Fibroblast of upper back skin (primary cell): ENCODE measurements around the gene TUFT1.
"Not testable (repeated sequence)": the region's sequence is repeated elsewhere in the genome, so short reads cannot be mapped to it uniquely, and the experiment has no call there.

Experiments used
- DNase-seq: peaks from one replicate; pipeline ENCODE4 v3.0.0-alpha.2; 2013

The TUFT1 gene

GRCh38 chr1:151581921-151582320 is 41.8 kb downstream of the TUFT1 start:
- DNase-seq: no peak

GRCh38 chr1:151583796-151584195 is 43.7 kb downstream of the TUFT1 start:
- DNase-seq: no peak

DNA sequence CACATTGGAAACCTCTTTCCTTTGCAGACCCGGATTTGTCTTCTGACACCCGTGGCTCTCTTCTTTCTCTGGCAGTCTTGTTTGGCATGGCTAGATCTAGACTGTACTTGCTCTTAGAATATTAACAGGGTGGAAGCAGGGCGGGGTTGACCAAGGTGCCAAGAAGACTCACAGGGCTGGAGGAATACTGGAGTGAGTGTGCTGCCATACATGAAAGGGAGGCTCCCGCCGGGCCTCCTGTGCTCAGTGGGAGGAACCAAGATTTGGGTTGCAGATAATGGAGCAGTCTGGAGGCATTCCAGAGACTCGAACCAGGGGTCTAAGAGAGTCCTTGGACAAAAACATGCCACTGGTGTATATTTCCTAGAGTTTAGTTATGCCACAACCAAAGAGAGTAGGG is 44.2 kb downstream of the TUFT1 start:
- DNase-seq: no peak

DNA sequence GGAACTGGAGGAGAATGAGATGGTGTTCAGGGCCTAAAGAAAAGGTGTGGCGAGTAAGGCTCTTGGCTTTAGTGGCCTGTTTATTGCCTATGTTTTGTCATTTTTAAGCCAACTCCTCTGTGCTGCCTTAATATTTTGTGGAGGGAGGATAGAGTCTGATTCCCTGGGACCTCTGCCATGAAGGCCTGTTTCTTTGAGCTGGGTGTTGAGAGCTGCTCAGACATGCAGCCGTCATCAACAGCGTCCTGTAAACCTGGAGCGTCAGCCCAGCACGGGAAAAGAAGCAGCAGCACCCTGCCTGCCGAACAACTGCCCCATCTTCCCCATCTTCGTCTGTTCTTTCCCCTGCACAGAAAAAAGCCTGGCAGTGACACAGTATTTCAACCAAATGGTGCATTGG is 44.7 kb downstream of the TUFT1 start:
- DNase-seq: no peak

- peak; percentile 73 for DNase-seq
Observed at GRCh38 chr1:151585622-151586021, 45.5 kb downstream of the TUFT1 start.

GRCh38 chr1:151590961-151591360 is 50.9 kb downstream of the TUFT1 start:
- no peak for DNase-seq

DNA sequence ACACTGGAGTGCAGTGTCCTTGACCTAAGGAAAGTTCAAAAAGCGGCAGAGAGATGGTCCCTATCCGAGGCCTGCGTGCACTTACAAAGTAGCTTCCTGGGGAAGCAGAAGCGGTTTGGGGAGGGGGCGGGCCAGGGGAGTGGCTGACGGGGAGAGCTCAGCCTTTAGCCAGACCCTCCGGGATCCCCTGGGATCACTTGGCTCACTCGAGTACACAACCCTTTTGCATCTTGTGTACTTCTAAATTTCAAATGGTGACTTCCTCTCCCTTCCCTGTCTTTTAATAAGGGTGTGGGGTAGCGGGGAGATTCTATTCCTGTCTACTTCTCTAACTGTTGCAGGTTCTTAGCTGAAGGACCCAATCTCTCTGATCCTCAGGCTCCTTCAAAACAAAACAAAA is 53.6 kb downstream of the TUFT1 start:
- DNase-seq: no peak

DNA sequence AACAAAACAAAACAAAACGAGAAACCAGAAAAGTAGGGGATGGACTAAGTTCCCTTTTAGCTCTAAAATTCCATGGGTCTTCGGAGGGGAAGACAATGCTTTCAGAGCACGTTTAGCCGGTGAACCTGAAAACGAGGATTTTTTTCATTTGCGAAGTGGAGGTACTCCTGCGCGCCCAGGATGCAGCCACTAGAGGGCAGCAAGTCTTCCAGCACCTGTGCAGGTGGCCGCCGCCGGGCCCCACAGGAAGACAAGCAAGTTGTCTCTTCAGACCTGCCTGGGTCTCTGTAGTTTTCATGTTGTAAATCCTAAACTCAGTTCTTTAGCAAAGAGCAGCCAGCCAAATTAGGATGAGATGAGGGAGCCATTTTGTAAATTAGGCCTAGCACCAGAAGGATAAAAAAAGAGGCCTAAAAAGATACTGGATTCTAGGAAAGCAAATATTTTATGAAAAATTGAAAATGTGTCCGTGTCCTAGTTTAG is 54.1 kb downstream of the TUFT1 start:
- DNase-seq: peak; percentile 36

GRCh38 chr1:151596166-151596953 is 56.3 kb downstream of the TUFT1 start:
- DNase-seq: no peak

DNA sequence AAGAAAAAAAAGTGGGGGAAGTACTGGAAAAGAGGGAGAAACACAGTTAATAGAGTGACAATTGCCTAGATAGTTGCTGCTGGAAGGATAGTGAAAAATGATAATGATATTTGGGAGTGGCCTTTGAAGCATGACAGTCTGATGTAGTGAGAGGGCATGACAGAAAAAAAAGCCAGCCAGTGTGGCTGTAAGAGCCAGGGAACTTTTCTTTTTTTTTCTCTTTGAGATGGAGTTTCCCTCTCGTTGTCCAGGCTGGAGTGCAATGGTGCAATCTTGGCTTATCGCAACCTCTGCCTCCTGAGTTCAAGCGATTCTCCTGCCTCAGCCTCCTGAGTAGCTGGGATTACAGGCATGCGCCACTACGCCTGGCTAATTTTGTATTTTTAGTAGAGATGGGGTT is 62.4 kb downstream of the TUFT1 start:
- DNase-seq: not testable (repeated sequence)

GRCh38 chr1:151604291-151604690 is 64.2 kb downstream of the TUFT1 start:
- DNase-seq: no peak

- peak; percentile 44 for DNase-seq
Observed at GRCh38 chr1:151606384-151606783, 66.3 kb downstream of the TUFT1 start.

GRCh38 chr1:151606857-151607256 is 66.7 kb downstream of the TUFT1 start:
- DNase-seq: no peak

GRCh38 chr1:151610142-151610541 is 70.0 kb downstream of the TUFT1 start:
- no peak for DNase-seq

DNA sequence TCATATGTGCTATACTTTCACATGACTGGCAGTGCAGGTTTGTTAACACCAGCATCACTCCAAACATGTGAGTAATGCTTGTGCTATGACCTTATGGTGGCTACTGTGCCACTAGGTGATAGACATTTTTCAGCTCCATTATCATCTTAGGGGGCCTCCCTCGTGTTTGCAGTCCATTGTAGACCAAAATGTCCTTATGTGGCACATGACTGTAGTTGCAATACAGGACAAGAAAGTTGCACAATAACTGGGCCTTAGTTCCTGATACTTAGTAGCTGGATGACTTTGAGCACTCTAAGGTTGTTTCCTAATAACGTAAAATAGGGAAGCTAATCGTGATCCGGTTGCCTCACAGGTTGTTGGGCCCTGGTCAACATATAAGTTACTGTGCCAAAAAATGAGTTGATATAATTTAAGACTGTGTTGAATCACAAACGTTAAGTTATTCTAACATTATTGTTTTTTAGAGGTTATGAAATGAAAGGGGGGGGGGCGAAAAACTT is 71.2 kb downstream of the TUFT1 start:
- peak; percentile 47 for DNase-seq

DNA sequence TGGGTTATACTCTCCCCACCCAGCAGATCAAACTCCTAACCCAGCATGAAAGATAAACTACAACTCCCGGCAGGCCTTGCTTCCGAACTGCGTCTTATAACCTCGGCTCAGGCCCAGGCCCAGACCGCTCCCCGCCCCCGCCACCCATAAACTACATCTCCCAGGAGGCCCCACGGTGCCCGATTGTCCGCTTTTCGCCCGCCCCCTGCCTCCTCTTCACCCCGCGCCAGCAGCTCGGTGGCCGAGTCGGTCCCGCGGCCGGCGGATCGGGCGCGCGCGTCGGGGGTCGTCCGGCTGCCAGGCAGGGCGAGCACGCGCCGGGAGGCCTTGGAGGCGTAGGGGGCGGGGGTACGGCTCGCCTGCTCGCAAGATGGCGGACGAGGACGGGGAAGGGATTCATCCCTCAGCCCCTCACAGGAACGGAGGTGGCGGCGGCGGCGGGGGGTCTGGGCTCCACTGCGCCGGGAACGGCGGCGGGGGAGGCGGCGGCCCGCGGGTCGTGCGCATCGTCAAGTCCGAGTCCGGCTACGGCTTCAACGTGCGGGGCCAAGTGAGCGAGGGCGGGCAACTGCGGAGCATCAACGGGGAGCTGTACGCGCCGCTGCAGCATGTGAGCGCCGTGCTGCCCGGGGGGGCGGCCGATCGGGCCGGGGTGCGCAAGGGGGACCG is 71.9 kb downstream of the TUFT1 start, which contains the start of gene SNX27:
SNX27 (plus strand) TSS at position 219 of the 669 bp plus-strand sequence; CDS start at position 371, 152 bp downstream.
- peak; percentile 93 for DNase-seq

DNA sequence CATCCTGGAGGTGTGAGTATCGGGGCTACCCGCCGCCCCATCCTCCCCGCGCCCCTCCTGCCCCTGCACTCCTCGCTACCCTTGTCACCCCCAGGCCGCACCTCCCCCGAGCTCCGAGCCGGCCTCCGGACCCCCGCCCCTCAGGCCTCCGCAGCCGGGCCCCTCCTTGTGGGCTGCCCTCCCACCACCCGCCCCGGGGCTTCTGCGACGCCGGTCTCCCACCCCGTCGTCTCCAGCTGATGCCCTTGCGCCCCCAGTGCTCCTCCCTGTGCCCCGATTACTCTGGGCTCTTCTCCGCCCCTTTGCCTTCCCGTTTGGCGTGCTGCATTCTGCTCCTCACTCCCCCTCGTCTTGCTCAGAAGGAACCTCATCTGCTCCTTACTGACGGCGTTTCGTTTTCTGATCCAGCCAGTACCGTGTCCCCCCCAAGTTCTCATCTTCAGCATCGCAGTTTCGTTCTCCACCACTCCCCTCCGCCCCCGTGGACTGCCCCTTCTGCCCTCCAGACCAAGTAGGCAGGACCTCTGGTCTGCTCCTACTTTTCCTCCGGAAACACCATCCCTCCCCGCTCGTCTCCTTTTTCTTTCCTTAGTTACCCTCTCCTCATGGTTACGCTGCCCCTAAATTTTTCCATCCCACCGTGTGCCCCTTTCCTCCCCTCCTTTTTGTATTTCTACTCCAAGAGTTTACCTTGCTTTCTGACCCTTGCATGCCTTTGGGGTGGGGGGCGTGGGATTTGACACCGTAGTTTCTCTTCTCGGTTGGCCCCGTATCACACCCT is 72.6 kb downstream of the TUFT1 start:
- DNase-seq: no peak

- no peak for DNase-seq
Observed at GRCh38 chr1:151613282-151613780, 73.2 kb downstream of the TUFT1 start.

- no peak for DNase-seq
Observed at GRCh38 chr1:151615711-151616504, 75.8 kb downstream of the TUFT1 start.

GRCh38 chr1:151616505-151616849 is 76.4 kb downstream of the TUFT1 start:
- DNase-seq: no peak

GRCh38 chr1:151618003-151618402 is 77.9 kb downstream of the TUFT1 start:
- no peak for DNase-seq

- DNase-seq: no peak
Observed at GRCh38 chr1:151618470-151618869, 78.4 kb downstream of the TUFT1 start.
